MCF 10A (cell line): ENCODE results near the gene MGAT5. TPM values are rescaled to one million over a fixed set of nuclear protein-coding genes. Genes with fewer than 3 reads are reported as not detected.
A peak's percentile ranks its signal among the peaks of the same experiment; 100 is the strongest.

Source experiments
- BruUV-seq: library from RNA; stranded (reverse); fragments of 400-500 nt; replicated peaks from 2 replicates; lab custom pipeline; 2021; lab: Mats Ljungman, UMichigan
- CTCF ChIA-PET: fragments of 300-600 bp; sonication (Branson Sonifier 250); formaldehyde crosslinking; extraction: SDS; loops from one replicate; lab custom pipeline; 2021; ENCODE audit warnings: antibody characterized with exemption, inconsistent platforms; lab: Yijun Ruan, JAX
- POLR2A ChIA-PET: fragments of 300-600, 350-650 bp; sonication (Branson Sonifier 250); formaldehyde crosslinking; extraction: SDS; loops from one replicate; lab custom pipeline; 2020; ENCODE audit warnings: antibody characterized with exemption, inconsistent platforms; lab: Yijun Ruan, JAX
- DNase-seq: peaks from one replicate; pipeline ENCODE4 v3.0.0-alpha.2; 2018; ENCODE audit not compliant: unreplicated experiment
- H3K27ac Mint-ChIP-seq: one replicate; pipeline ENCODE4 v1.8.0; 2022; ENCODE audit warnings: mild to moderate bottlenecking, low read depth, mixed read lengths; ENCODE audit not compliant: unreplicated experiment
- H3K27me3 Mint-ChIP-seq: one replicate; pipeline ENCODE4 v1.8.0; 2022; ENCODE audit warnings: mixed read lengths; ENCODE audit not compliant: insufficient read depth, unreplicated experiment
- H3K36me3 Mint-ChIP-seq: one replicate; pipeline ENCODE4 v1.8.0; 2022; ENCODE audit warnings: mild to moderate bottlenecking, moderate library complexity, mixed read lengths; ENCODE audit not compliant: insufficient read depth, unreplicated experiment
- H3K4me1 Mint-ChIP-seq: one replicate; pipeline ENCODE4 v1.8.0; 2022; ENCODE audit warnings: mixed read lengths; ENCODE audit not compliant: insufficient read depth, unreplicated experiment
- H3K4me3 Mint-ChIP-seq: one replicate; pipeline ENCODE4 v1.8.0; 2022; ENCODE audit warnings: mild to moderate bottlenecking, moderate library complexity, mixed read lengths; ENCODE audit not compliant: unreplicated experiment
- H3K9me3 Mint-ChIP-seq: one replicate; pipeline ENCODE4 v1.8.0; 2022; ENCODE audit warnings: mixed read lengths; ENCODE audit not compliant: unreplicated experiment
- CTCF ChIP-seq: fragments of 200-600 bp; IDR thresholded peaks from one replicate; pipeline ENCODE4 v1.8.0; 2022; ENCODE audit warnings: antibody characterized with exemption, mild to moderate bottlenecking; ENCODE audit not compliant: unreplicated experiment
- intact Hi-C: fragments of 100-400 bp; cut with micrococcal nuclease; formaldehyde crosslinking; loops from 2 replicates; pipeline ENCODE4 v1.14.1; 2022
- total RNA-seq: library from RNA; stranded (reverse); gene quantifications from 2 replicates; pipeline ENCODE4 v1.2.3, GENCODE V29; 2022

The MGAT5 gene
- total RNA-seq, 1 experiment from 2014 or later, result 22.2 TPM

GRCh38 chr2:134325696-134326095, 71.8 kb downstream of the MGAT5 start:
- Mint-ChIP-seq H3K27ac (no peak overlapping the region), H3K4me3 (no peak overlapping the region), H3K4me1 (no peaks in the 10 kb centered on the region), H3K9me3 (peaks cover 12% of the 10 kb centered on the region), H3K27me3 (no peaks in the 10 kb centered on the region), H3K36me3 (peaks cover 5% of the 10 kb centered on the region)
- TF ChIP-seq CTCF, result no peak
- ChIA-PET POLR2A (no interaction called here), CTCF (no interaction called here)
- no TSS peak for BruUV-seq
- intact Hi-C loops, result no loop called here
- DNase-seq, result no peak

GRCh38 chr2:134327367-134327766, 73.5 kb downstream of the MGAT5 start:
- intact Hi-C loops, result no loop called here
- H3K27me3 Mint-ChIP-seq, result no peaks in the 10 kb centered on the region
- no peak overlapping the region for H3K4me3 Mint-ChIP-seq
- peaks cover 2% of the 10 kb centered on the region for H3K36me3 Mint-ChIP-seq
- H3K9me3 Mint-ChIP-seq, result peaks cover 18% of the 10 kb centered on the region
- POLR2A ChIA-PET, result interaction anchor here (0.9 kb wide), 1 partner anchor 10 kb away, joined by 5 read pairs; no protein-coding TSS in a partner anchor
- no peak for TF ChIP-seq CTCF
- CTCF ChIA-PET, result interaction anchor here (0.9 to 1.5 kb wide), 3 partner anchors 13 to 51 kb away, joined by 3 to 4 read pairs (median 3); no protein-coding TSS in a partner anchor
- DNase-seq, result peak; percentile 56
- BruUV-seq, result no TSS peak
- no peaks in the 10 kb centered on the region for H3K4me1 Mint-ChIP-seq
- no peak overlapping the region for H3K27ac Mint-ChIP-seq

- Mint-ChIP-seq H3K4me1 (no peaks in the 10 kb centered on the region), H3K27me3 (no peaks in the 10 kb centered on the region), H3K4me3 (no peak overlapping the region), H3K36me3 (no peaks in the 10 kb centered on the region), H3K27ac (no peak overlapping the region), H3K9me3 (peaks cover 16% of the 10 kb centered on the region)
- no peak for DNase-seq
- ChIA-PET CTCF (interaction anchor here (1.1 kb wide), 1 partner anchor 8 kb away, joined by 3 read pairs; no protein-coding TSS in a partner anchor), POLR2A (interaction anchor here (1.1 kb wide), 1 partner anchor 12 kb away, joined by 3 read pairs; no protein-coding TSS in a partner anchor)
- no TSS peak for BruUV-seq
- intact Hi-C loops, result no loop called here
- TF ChIP-seq CTCF, result no peak
Observed at GRCh38 chr2:134331081-134331480, 77.2 kb downstream of the MGAT5 start.

- no peak for TF ChIP-seq CTCF
- DNase-seq, result no peak
- no TSS peak for BruUV-seq
- Mint-ChIP-seq H3K4me3 (no peak overlapping the region), H3K27ac (no peak overlapping the region), H3K36me3 (no peaks in the 10 kb centered on the region), H3K4me1 (no peaks in the 10 kb centered on the region), H3K9me3 (peaks cover 6% of the 10 kb centered on the region), H3K27me3 (no peaks in the 10 kb centered on the region)
- POLR2A ChIA-PET, result interaction anchor here (0.6 kb wide), 2 partner anchors 170 to 1031 kb away, joined by 3 read pairs; no protein-coding TSS in a partner anchor
- CTCF ChIA-PET, result no interaction called here
- intact Hi-C loops, result no loop called here
Observed at GRCh38 chr2:134333646-134334189, 79.8 kb downstream of the MGAT5 start.
